A549 (cell line): ENCODE data around the gene SMARCB1. TPM values are rescaled to one million over a fixed set of nuclear protein-coding genes. Genes with fewer than 3 reads are reported as not detected.

Experiments used
- ATAC-seq, 2 experiments: fragments of 200-7000 bp in 1 of 2; fragments of >200 bp in 1 of 2; cut with Nextera tagmentation in 1 of 2; cut with Tn5 transposase in 1 of 2; 3 replicates each; pipeline versions ENCODE4 v1.8.0 to v1.9.1; 2018 to 2020; ENCODE audit warnings: mild to moderate bottlenecking in 1 of 2, moderate library complexity in 1 of 2
- CTCF ChIA-PET: fragments of 300-600 bp; sonication (Branson Sonifier 250); formaldehyde crosslinking; extraction: SDS; loops from one replicate; lab custom pipeline; 2021; ENCODE audit warnings: antibody characterized with exemption, inconsistent platforms; lab: Yijun Ruan, JAX
- POLR2A ChIA-PET: fragments of 350-600 bp; formaldehyde crosslinking; extraction: SDS; loops from one replicate; lab custom pipeline; 2021; ENCODE audit warnings: antibody characterized with exemption, inconsistent platforms; lab: Yijun Ruan, JAX
- DNase-seq, 2 experiments: peaks; one replicate each; pipeline versions ENCODE4 v3.0.0 to v3.0.0-alpha.2; 2011 to 2016; ENCODE audit warnings: low read depth in 1 of 2, low spot score in 1 of 2
- FAIRE-seq: peaks from 2 replicates; lab custom pipeline; 2011; peaks lifted over from hg19 to GRCh38; lab: Jason Lieb, UNC
- H3K27ac ChIP-seq, 2 experiments: fragments of >200 bp; sonication (Bioruptor Twin); formaldehyde crosslinking; 3 replicates each; pipeline ENCODE4 v1.5.1; 2016 to 2017
- H3K4me1 ChIP-seq: fragments of >200 bp; sonication (Bioruptor Twin); formaldehyde crosslinking; 3 replicates; pipeline ENCODE4 v1.6.1; 2016
- H3K4me2 ChIP-seq: fragments of >200 bp; sonication (Bioruptor Twin); formaldehyde crosslinking; 3 replicates; pipeline ENCODE4 v1.6.1; 2016
- H3K4me3 ChIP-seq: fragments of >200 bp; sonication (Bioruptor Twin); formaldehyde crosslinking; 3 replicates; pipeline ENCODE4 v1.5.1; 2016
- H3K9me3 ChIP-seq: fragments of >200 bp; sonication (Bioruptor Twin); formaldehyde crosslinking; 3 replicates; pipeline ENCODE4 v1.6.1; 2016
- BHLHE40 ChIP-seq: IDR thresholded peaks from 2 replicates; pipeline ENCODE4 v1.6.1; 2012; ENCODE audit warnings: low read depth, low read length, inconsistent platforms
- CBX2 ChIP-seq: fragments of 200-600 bp; sonication (generic); IDR thresholded peaks from 2 replicates; pipeline ENCODE4 v1.6.1; 2016; ENCODE audit warnings: low read depth, mild to moderate bottlenecking, borderline replicate concordance
- EHF ChIP-seq: fragments of 250-450 bp; sonication (Bioruptor Pico); IDR thresholded peaks from 2 replicates; pipeline ENCODE4 v1.5.0; 2020; ENCODE audit warnings: mild to moderate bottlenecking
- EHMT2 ChIP-seq: fragments of 200-600 bp; sonication (generic); IDR thresholded peaks from 2 replicates; pipeline ENCODE4 v1.6.1; 2016; ENCODE audit warnings: antibody characterized with exemption, low read depth, mild to moderate bottlenecking, moderate library complexity
- ESRRA ChIP-seq: fragments of 150-350 bp; IDR thresholded peaks from 2 replicates; pipeline ENCODE4 v1.6.1; 2014; ENCODE audit warnings: mild to moderate bottlenecking, low read length, borderline replicate concordance
- FOXS1 ChIP-seq: fragments of 250-450 bp; sonication (Bioruptor Pico); IDR thresholded peaks from 2 replicates; pipeline ENCODE4 v1.5.0; 2020; ENCODE audit warnings: mild to moderate bottlenecking, moderate library complexity
- GATA3 ChIP-seq: IDR thresholded peaks from 2 replicates; pipeline ENCODE4 v1.6.1; 2012; ENCODE audit warnings: borderline replicate concordance
- HDAC2 ChIP-seq: fragments of 200-600 bp; sonication (generic); IDR thresholded peaks from 2 replicates; pipeline ENCODE4 v1.6.1; 2016
- HOXA7 ChIP-seq: fragments of 250-450 bp; sonication (Bioruptor Pico); IDR thresholded peaks from 2 replicates; pipeline ENCODE4 v1.5.0; 2020; ENCODE audit warnings: mild to moderate bottlenecking, moderate library complexity
- HOXB13 ChIP-seq: fragments of 250-450 bp; sonication (Bioruptor Pico); IDR thresholded peaks from 2 replicates; pipeline ENCODE4 v1.5.0; 2020; ENCODE audit warnings: low read depth, mild to moderate bottlenecking, moderate library complexity
- HOXB5 ChIP-seq: fragments of 250-450 bp; sonication (Bioruptor Pico); IDR thresholded peaks from 2 replicates; pipeline ENCODE4 v1.5.0; 2020; ENCODE audit warnings: mild to moderate bottlenecking, moderate library complexity
- JUNB ChIP-seq: fragments of >200 bp; sonication (Bioruptor Twin); formaldehyde crosslinking; IDR thresholded peaks from 2 replicates; pipeline ENCODE4 v1.6.1; 2016
- MAZ ChIP-seq: fragments of 150-350 bp; IDR thresholded peaks from 2 replicates; pipeline ENCODE4 v1.6.1; 2014; ENCODE audit warnings: antibody characterized with exemption, low read depth, low read length, borderline replicate concordance
- MYC ChIP-seq: IDR thresholded peaks from 2 replicates; pipeline ENCODE4 v1.6.1; 2012; ENCODE audit warnings: mild to moderate bottlenecking, inconsistent platforms, low read length, improper control_type of control experiment, borderline replicate concordance
- NR3C1 ChIP-seq: fragments of >200 bp; sonication (Bioruptor Twin); formaldehyde crosslinking; IDR thresholded peaks from 3 replicates; pipeline ENCODE4 v1.6.1; 2017
- SREBF2 ChIP-seq: fragments of 450-650 bp; IDR thresholded peaks from 2 replicates; pipeline ENCODE4 v1.6.1; 2014; ENCODE audit warnings: mild to moderate bottlenecking, moderate library complexity
- ZC3H11A ChIP-seq: fragments of 450-650 bp; IDR thresholded peaks from 2 replicates; pipeline ENCODE4 v1.6.1; 2014; ENCODE audit warnings: antibody characterized with exemption, mild to moderate bottlenecking
- WGBS: methylation state at CpG from one replicate; pipeline ENCODE4 v1.1.6; 2017; ENCODE audit errors: missing lambda C conversion rate; 5-methylcytosine and 5-hydroxymethylcytosine counted together
- polyA plus RNA-seq, 4 experiments: library from polyadenylated mRNA; depleted of rRNA in 3 of 4; stranded (reverse); fragments of >200 nt; fragmentation: RNase III in 1 of 4; extraction: RNeasy Plus Mini Kit Qiagen cat#74134 plus additional on column Dnase treatment in 1 of 4; gene quantifications; 2 replicates in 3 of 4; 3 replicates in 1 of 4; pipeline ENCODE4 v1.2.3, GENCODE V29; 2011 to 2017

Gene SMARCB1
- polyA plus RNA-seq, 2 of the 4 experiments (the other 2 are of a cell fraction): 65.6 to 133 TPM

GRCh38 chr22:23845265-23846080 is 58.7 kb downstream of the SMARCB1 start:
- WGBS: 65% methylated on average over 7 of the region's 9 CpGs
- no peak for DNase-seq
- Histone ChIP-seq H3K4me2 (no peak overlapping the region), H3K27ac (no peak overlapping the region), H3K4me3 (no peak overlapping the region)
- ChIA-PET POLR2A (interaction anchor here (0.6 to 1.3 kb wide), 2 partner anchors 12 to 50 kb away, joined by 3 to 4 read pairs; partner anchors contain the start of gene SLC2A11), CTCF (interaction anchor here (0.6 to 8.7 kb wide), 6 partner anchors 16 to 75 kb away, joined by 3 to 175 read pairs (median 4); partner anchors contain the start of genes C22orf15, CHCHD10, MIF and MMP11)
- no peak for ATAC-seq
- no peak for FAIRE-seq
- no peak for TF ChIP-seq HOXB5 (CRISPR knock-in tag)
- no peak for TF ChIP-seq JUNB
- no peak for TF ChIP-seq GATA3
- TF ChIP-seq MAZ: no peak
- TF ChIP-seq FOXS1: no peak
- no peak for TF ChIP-seq ESRRA
- TF ChIP-seq, all 56 proteins: peak for 0
- Histone ChIP-seq H3K4me1 (no peaks in the 10 kb centered on the region), H3K9me3 (no peaks in the 10 kb centered on the region)

GRCh38 chr22:23846081-23846469 is 59.3 kb downstream of the SMARCB1 start:
- H3K4me1 ChIP-seq: no peaks in the 10 kb centered on the region
- DNase-seq (no peak), ATAC-seq (no peak), FAIRE-seq (no peak)
- 84% methylated on average over 6 of the region's 7 CpGs for WGBS
- H3K4me3 ChIP-seq: no peak overlapping the region
- ChIA-PET POLR2A (no interaction called here), CTCF (interaction anchor here (0.7 to 8.7 kb wide), 5 partner anchors 11 to 75 kb away, joined by 3 to 175 read pairs (median 5); partner anchors contain the start of genes C22orf15, CHCHD10, MIF and MMP11)
- TF ChIP-seq FOXS1 (no peak), HDAC2 (no peak), EHMT2 (no peak), EHF (CRISPR knock-in tag) (no peak), NR3C1 (no peak), MAZ (no peak)
- H3K27ac ChIP-seq: no peak overlapping the region
- no peaks in the 10 kb centered on the region for H3K9me3 ChIP-seq
- H3K4me2 ChIP-seq: no peak overlapping the region

GRCh38 chr22:23847310-23847920 is 60.6 kb downstream of the SMARCB1 start:
- no peaks in the 10 kb centered on the region for H3K4me1 ChIP-seq
- no peak overlapping the region for H3K4me3 ChIP-seq
- no peak overlapping the region for H3K27ac ChIP-seq
- CTCF ChIA-PET: interaction anchor here (0.9 to 8.7 kb wide), 5 partner anchors 17 to 306 kb away, joined by 4 to 175 read pairs (median 18); partner anchors contain the start of genes C22orf15, CHCHD10 and MMP11
- 86% methylated on average over 16 of the region's 18 CpGs for WGBS
- H3K9me3 ChIP-seq: no peaks in the 10 kb centered on the region
- TF ChIP-seq BHLHE40: no peak
- TF ChIP-seq MYC: no peak
- no peak for DNase-seq
- no peak for ATAC-seq
- POLR2A ChIA-PET: no interaction called here
- H3K4me2 ChIP-seq: no peak overlapping the region
- FAIRE-seq: no peak

GRCh38 chr22:23847991-23848864 is 61.5 kb downstream of the SMARCB1 start:
- Histone ChIP-seq H3K4me2 (no peak overlapping the region), H3K4me3 (no peak overlapping the region), H3K27ac (no peak overlapping the region), H3K4me1 (no peaks in the 10 kb centered on the region), H3K9me3 (no peaks in the 10 kb centered on the region)
- ATAC-seq: no peak
- no peak for FAIRE-seq
- POLR2A ChIA-PET: no interaction called here
- no peak for DNase-seq
- CTCF ChIA-PET: interaction anchor here (0.9 to 8.7 kb wide), 11 partner anchors 10 to 307 kb away, joined by 4 to 175 read pairs (median 13); partner anchors contain the start of genes C22orf15, CHCHD10, DERL3 and MMP11
- TF ChIP-seq SREBF2 (no peak), CBX2 (no peak), HOXB13 (no peak), HOXA7 (no peak), ZC3H11A (no peak)
- WGBS: 77% methylated on average over 21 of the region's 24 CpGs
